ENCODE measurements around the gene TNRC6B.
"Not testable (repeated sequence)": the region's sequence is repeated elsewhere in the genome, so short reads cannot be mapped to it uniquely, and the experiment has no call there.

TNRC6B gene

GRCh38 chr22:40178417-40179409, 988 bp downstream of the TNRC6B start:
- Mint-ChIP-seq H3K27ac (peak overlapping the region; percentile 93), H3K4me1 (peaks cover 66% of the 10 kb centered on the region), H3K4me3 (peak overlapping the region; percentile 89), H3K27me3 (no peaks in the 10 kb centered on the region), H3K9me3 (no peaks in the 10 kb centered on the region), H3K36me3 (no peaks in the 10 kb centered on the region)

GRCh38 chr22:40179526-40179925, 1.8 kb downstream of the TNRC6B start:
- Mint-ChIP-seq H3K4me1 (peaks cover 72% of the 10 kb centered on the region), H3K36me3 (peaks cover 3% of the 10 kb centered on the region), H3K27me3 (no peaks in the 10 kb centered on the region), H3K4me3 (peak overlapping the region; percentile 89), H3K9me3 (peaks cover 3% of the 10 kb centered on the region), H3K27ac (peak overlapping the region; percentile 93)

GRCh38 chr22:40180403-40180802, 2.7 kb downstream of the TNRC6B start:
- H3K27me3 Mint-ChIP-seq, result no peaks in the 10 kb centered on the region
- peak overlapping the region; percentile 87 for H3K27ac Mint-ChIP-seq

GRCh38 chr22:40181323-40181722, 3.6 kb downstream of the TNRC6B start:
- H3K4me3 Mint-ChIP-seq, result no peak overlapping the region
- H3K36me3 Mint-ChIP-seq, result peaks cover 6% of the 10 kb centered on the region
- H3K4me1 Mint-ChIP-seq, result peaks cover 72% of the 10 kb centered on the region
- H3K9me3 Mint-ChIP-seq, result peaks cover 4% of the 10 kb centered on the region
- H3K27me3 Mint-ChIP-seq, result no peaks in the 10 kb centered on the region
- H3K27ac Mint-ChIP-seq, result no peak overlapping the region

More at GRCh38 chr22:40180403-40180802, 2.7 kb downstream of the TNRC6B start:
- peaks cover 4% of the 10 kb centered on the region for H3K9me3 Mint-ChIP-seq
- H3K36me3 Mint-ChIP-seq, result peaks cover 4% of the 10 kb centered on the region
- peaks cover 72% of the 10 kb centered on the region for H3K4me1 Mint-ChIP-seq
- peak overlapping the region; percentile 64 for H3K4me3 Mint-ChIP-seq

GRCh38 chr22:40182231-40182835, 4.6 kb downstream of the TNRC6B start:
- Mint-ChIP-seq H3K4me1 (peaks cover 66% of the 10 kb centered on the region), H3K9me3 (peaks cover 4% of the 10 kb centered on the region), H3K27ac (peak overlapping the region; percentile 82), H3K27me3 (no peaks in the 10 kb centered on the region), H3K4me3 (peak overlapping the region; percentile 72), H3K36me3 (peaks cover 6% of the 10 kb centered on the region)

GRCh38 chr22:40183029-40183581, 5.4 kb downstream of the TNRC6B start:
- Mint-ChIP-seq H3K36me3 (peaks cover 6% of the 10 kb centered on the region), H3K4me3 (peak overlapping the region; percentile 72), H3K4me1 (peaks cover 71% of the 10 kb centered on the region), H3K9me3 (peaks cover 4% of the 10 kb centered on the region), H3K27ac (peak overlapping the region; percentile 82), H3K27me3 (no peaks in the 10 kb centered on the region)

GRCh38 chr22:40183603-40184002, 5.9 kb downstream of the TNRC6B start:
- Mint-ChIP-seq H3K4me3 (peak overlapping the region; percentile 72), H3K4me1 (peaks cover 76% of the 10 kb centered on the region), H3K27ac (peak overlapping the region; percentile 82)
- not testable (repeated sequence) for H3K27me3 Mint-ChIP-seq, H3K36me3 Mint-ChIP-seq, H3K9me3 Mint-ChIP-seq

- Mint-ChIP-seq H3K4me3 (no peak overlapping the region), H3K27ac (peak overlapping the region; percentile 71), H3K27me3 (no peaks in the 10 kb centered on the region), H3K36me3 (peaks cover 7% of the 10 kb centered on the region), H3K9me3 (peaks cover 4% of the 10 kb centered on the region), H3K4me1 (peaks cover 83% of the 10 kb centered on the region)
These were observed 9.7 kb downstream of the TNRC6B start for GRCh38 chr22:40187389-40187788.

- Mint-ChIP-seq H3K4me3 (no peak overlapping the region), H3K9me3 (no peaks in the 10 kb centered on the region), H3K36me3 (peaks cover 3% of the 10 kb centered on the region), H3K27ac (peak overlapping the region; percentile 79), H3K4me1 (peaks cover 86% of the 10 kb centered on the region), H3K27me3 (no peaks in the 10 kb centered on the region)
These were observed 12.3 kb downstream of the TNRC6B start for GRCh38 chr22:40189997-40190396.

- Mint-ChIP-seq H3K9me3 (no peaks in the 10 kb centered on the region), H3K4me1 (peaks cover 86% of the 10 kb centered on the region), H3K36me3 (peaks cover 3% of the 10 kb centered on the region), H3K27ac (peak overlapping the region; percentile 90), H3K27me3 (no peaks in the 10 kb centered on the region), H3K4me3 (no peak overlapping the region)
These were observed 12.8 kb downstream of the TNRC6B start for GRCh38 chr22:40190501-40190900.

- Mint-ChIP-seq H3K9me3 (no peaks in the 10 kb centered on the region), H3K27me3 (no peaks in the 10 kb centered on the region), H3K36me3 (peaks cover 2% of the 10 kb centered on the region), H3K4me3 (peak overlapping the region; percentile 1), H3K4me1 (peaks cover 81% of the 10 kb centered on the region), H3K27ac (peak overlapping the region; percentile 93)
These were observed 16.0 kb downstream of the TNRC6B start for GRCh38 chr22:40193429-40194421.

- Mint-ChIP-seq H3K27ac (peak overlapping the region; percentile 77), H3K9me3 (no peaks in the 10 kb centered on the region), H3K4me3 (no peak overlapping the region), H3K27me3 (no peaks in the 10 kb centered on the region), H3K36me3 (peaks cover 2% of the 10 kb centered on the region), H3K4me1 (peaks cover 81% of the 10 kb centered on the region)
These were observed 16.9 kb downstream of the TNRC6B start for GRCh38 chr22:40194656-40195055.

- Mint-ChIP-seq H3K27me3 (no peaks in the 10 kb centered on the region), H3K4me3 (peak overlapping the region; percentile 17), H3K27ac (peak overlapping the region; percentile 95), H3K4me1 (peaks cover 81% of the 10 kb centered on the region), H3K36me3 (no peaks in the 10 kb centered on the region), H3K9me3 (no peaks in the 10 kb centered on the region)
These were observed 19.1 kb downstream of the TNRC6B start for GRCh38 chr22:40196628-40197360.

GRCh38 chr22:40197421-40197820, 19.7 kb downstream of the TNRC6B start:
- not testable (repeated sequence) for H3K27me3 Mint-ChIP-seq, H3K9me3 Mint-ChIP-seq, H3K4me3 Mint-ChIP-seq, H3K36me3 Mint-ChIP-seq
- peak overlapping the region; percentile 95 for H3K27ac Mint-ChIP-seq
- peaks cover 81% of the 10 kb centered on the region for H3K4me1 Mint-ChIP-seq

Data from activated naive CD4-positive, alpha-beta T cell treated with anti-CD3 and anti-CD28 coated beads, Interleukin-2, amount 50 U/mL, for 24 hours (primary cell).